Skin epidermis (tissue), 12 donors: ENCODE results near the gene EP400.

Source experiments
- H3K27ac ChIP-seq, 21 experiments: fragments of 200-600 bp; sonication (generic) in 11 of 21; one replicate each; pipeline ENCODE4 v1.5.0; 2020; ENCODE audit warnings: mild to moderate bottlenecking in 3 of 21, inconsistent platforms in 2 of 21, moderate library complexity in 2 of 21
- H3K4me3 ChIP-seq, 7 experiments: fragments of 200-600 bp; sonication (generic) in 2 of 7; one replicate each; pipeline ENCODE4 v1.5.0; 2020; ENCODE audit warnings: inconsistent platforms in 2 of 7, mild to moderate bottlenecking in 2 of 7, moderate library complexity in 1 of 7

EP400 gene

DNA sequence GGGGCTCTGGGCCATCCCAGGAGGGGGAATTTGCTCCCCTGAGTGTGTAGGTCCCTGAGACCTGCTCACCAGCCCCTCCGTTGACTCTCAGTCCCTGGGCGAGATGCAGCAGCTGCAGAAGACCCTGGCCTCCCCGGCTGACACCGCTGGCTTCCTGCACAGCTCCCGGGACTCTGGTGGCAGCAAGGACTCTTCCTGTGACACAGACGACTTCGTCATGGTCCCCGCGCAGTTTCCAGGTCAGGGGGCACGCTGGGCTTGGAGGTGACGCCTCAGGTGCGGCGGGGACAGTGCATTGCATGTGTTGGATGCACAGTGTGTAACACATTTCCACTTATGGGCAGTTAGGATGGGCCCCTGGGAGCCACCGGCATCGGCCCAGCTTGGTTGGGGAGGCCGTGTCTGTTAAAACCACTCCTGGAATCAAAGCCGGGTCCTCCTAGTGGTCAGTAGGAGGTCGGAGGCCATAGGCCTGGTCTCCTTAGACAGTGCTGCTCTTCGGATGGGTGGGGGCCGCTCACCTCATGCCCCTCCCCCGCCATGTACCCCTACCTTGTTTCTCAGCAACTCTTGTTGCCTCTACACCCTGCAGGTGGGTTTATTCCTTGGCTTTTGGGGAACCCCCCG lies 37.8 kb upstream of the EP400 start:
- H3K27ac ChIP-seq = peak overlapping the region in 4 of 21 experiments; percentile 2 to 38 (median 22)

GRCh38 chr12:131912518-131913274 lies 37.0 kb upstream of the EP400 start:
- H3K4me3 ChIP-seq = no peak overlapping the region
- H3K27ac ChIP-seq = peak overlapping the region in 5 of 21 experiments; percentile 2 to 43 (median 30)

More for the DNA sequence above, 37.8 kb upstream of the EP400 start:
- H3K4me3 ChIP-seq = no peak overlapping the region

- Histone ChIP-seq H3K27ac (no peak overlapping the region), H3K4me3 (no peak overlapping the region)
Measured at GRCh38 chr12:131913666-131914065, 36.1 kb upstream of the EP400 start.

- H3K4me3 ChIP-seq = no peak overlapping the region
- no peak overlapping the region for H3K27ac ChIP-seq
Measured at GRCh38 chr12:131914179-131914702, 35.5 kb upstream of the EP400 start.

- no peak overlapping the region for H3K27ac ChIP-seq
- no peak overlapping the region for H3K4me3 ChIP-seq
Measured at GRCh38 chr12:131915000-131915689, 34.6 kb upstream of the EP400 start.

DNA sequence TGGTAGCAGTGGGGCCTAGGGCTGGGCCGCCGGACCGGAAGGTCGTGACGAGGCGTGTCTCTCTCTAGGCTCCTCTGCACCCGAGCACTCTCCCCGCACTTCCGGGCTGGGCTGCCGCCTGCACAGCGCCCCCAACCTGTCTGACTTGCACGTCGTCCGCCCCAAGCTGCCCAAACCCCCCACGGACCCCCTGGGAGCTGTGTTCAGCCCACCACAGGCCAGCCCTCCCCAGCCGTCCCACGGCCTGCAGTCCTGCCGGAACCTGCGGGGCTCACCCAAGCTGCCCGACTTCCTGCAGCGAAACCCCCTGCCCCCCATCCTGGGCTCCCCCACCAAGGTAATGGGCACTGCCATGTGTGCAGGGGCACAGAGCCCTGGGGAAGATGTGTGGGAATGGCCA lies 33.9 kb upstream of the EP400 start:
- H3K27ac ChIP-seq = no peak overlapping the region
- H3K4me3 ChIP-seq = no peak overlapping the region

- no peak overlapping the region for H3K4me3 ChIP-seq
- no peak overlapping the region for H3K27ac ChIP-seq
Measured at GRCh38 chr12:131916306-131917138, 33.2 kb upstream of the EP400 start.

DNA sequence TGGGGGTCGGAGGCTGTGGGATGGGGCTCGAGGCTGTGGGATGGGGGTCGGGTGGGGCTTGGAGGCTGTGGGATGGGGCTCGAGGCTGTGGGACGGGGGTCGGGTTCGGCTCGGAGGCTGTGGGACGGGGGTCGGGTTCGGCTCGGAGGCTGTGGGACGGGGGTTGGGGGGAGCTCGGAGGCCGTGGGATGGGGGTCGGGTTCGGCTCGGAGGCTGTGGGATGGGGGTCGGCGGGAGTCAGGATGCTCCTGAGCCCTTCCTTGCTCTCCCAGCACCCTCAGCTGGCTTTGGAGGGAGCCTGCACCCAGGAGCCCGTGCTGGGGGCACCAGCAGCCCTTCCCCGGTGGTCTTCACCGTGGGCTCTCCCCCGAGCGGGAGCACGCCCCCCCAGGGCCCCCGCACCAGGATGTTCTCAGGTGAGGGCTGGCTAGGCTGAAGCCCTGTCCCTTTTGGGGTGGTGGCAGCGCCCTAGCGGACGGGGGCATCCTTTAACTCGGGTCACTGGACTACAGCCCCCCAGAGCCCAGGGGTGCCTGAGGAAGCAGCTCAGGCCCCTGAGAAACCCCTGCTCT lies 32.5 kb upstream of the EP400 start:
- Histone ChIP-seq H3K4me3 (no peak overlapping the region), H3K27ac (no peak overlapping the region)

DNA sequence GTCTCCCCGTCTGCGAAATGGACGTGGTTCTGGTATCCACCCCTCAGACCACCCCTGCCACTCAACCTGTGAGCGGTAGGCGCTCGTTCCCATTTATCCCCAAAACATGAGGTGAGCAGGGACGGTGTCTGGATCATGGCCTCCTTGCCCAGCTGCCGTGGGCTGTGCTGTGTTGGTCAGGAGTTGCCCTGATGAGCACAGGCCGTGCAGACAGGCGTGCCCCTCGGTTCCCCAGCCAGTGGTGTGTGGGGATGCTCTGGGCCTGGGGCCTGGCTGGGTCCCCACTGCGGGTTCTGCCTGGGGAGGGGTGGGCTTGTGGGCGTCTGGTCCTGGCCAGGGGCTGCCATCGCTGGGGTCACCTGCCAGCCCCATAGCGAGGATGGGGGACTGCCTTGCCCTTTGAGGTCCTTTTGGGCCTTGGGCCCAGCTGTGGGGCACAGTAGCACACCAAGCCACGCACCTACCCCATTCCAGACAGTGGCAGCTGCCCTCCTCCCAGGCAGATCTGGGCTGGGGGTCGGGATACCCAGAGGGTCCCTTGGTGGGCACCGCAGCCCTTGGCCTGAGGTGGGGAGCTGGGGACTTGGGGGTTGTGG lies 31.9 kb upstream of the EP400 start:
- Histone ChIP-seq H3K27ac (no peak overlapping the region), H3K4me3 (no peak overlapping the region)

DNA sequence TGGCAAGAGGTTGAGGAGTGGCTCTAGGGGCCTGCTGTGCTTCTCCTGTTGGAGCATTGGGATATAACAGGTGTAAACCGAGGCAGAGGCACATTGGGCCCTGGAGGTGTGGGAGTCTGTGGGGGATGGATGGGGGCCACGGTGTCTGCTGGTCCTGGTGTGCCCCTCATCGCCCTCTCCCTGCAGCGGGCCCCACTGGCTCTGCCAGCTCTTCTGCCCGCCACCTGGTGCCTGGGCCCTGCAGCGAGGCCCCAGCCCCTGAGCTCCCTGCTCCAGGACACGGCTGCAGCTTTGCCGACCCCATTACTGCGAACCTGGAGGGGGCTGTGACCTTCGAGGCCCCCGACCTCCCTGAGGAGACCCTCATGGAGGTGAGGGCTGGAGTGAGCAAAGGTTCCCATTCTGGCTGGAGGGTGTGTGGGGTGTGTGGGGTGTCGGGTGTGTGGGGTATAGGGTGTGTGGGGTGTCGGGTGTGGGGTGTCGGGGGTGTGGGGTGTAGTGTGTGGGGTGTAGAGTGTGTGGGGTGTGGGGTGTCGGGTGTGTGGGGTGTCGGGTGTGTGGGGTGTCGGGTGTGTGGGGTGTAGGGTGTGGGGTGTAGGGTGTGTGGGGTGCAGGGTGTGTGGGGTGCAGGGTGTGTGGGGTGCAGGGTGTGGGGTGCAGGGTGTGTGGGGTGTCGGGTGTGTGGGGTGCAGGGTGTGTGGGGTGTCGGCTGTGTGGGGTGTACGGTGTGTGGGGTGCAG lies 31.3 kb upstream of the EP400 start:
- H3K4me3 ChIP-seq = no peak overlapping the region
- no peak overlapping the region for H3K27ac ChIP-seq

DNA sequence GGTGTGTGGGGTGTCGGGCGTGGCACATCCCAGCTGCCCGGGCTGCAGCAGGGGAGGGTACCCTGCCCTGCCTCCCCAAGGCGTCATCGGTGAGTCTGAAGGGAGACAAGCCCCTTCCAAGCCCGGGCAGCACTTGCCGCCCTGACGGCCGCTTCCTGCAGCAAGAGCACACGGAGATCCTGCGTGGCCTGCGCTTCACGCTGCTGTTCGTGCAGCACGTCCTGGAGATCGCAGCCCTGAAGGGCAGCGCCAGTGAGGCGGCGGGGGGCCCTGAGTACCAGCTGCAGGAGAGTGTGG lies 30.7 kb upstream of the EP400 start:
- no peak overlapping the region for H3K4me3 ChIP-seq
- no peak overlapping the region for H3K27ac ChIP-seq

- Histone ChIP-seq H3K27ac (no peak overlapping the region), H3K4me3 (no peak overlapping the region)
Measured at GRCh38 chr12:131919366-131920156, 30.2 kb upstream of the EP400 start.

- Histone ChIP-seq H3K4me3 (no peak overlapping the region), H3K27ac (no peak overlapping the region)
Measured at GRCh38 chr12:131920157-131920508, 29.6 kb upstream of the EP400 start.

GRCh38 chr12:131920902-131921840 lies 28.6 kb upstream of the EP400 start:
- Histone ChIP-seq H3K4me3 (no peak overlapping the region), H3K27ac (no peak overlapping the region)

- peak overlapping the region in 1 of 21 experiments; percentile 1 for H3K27ac ChIP-seq
- H3K4me3 ChIP-seq = no peak overlapping the region
Measured at GRCh38 chr12:131921866-131922769, 27.6 kb upstream of the EP400 start.

DNA sequence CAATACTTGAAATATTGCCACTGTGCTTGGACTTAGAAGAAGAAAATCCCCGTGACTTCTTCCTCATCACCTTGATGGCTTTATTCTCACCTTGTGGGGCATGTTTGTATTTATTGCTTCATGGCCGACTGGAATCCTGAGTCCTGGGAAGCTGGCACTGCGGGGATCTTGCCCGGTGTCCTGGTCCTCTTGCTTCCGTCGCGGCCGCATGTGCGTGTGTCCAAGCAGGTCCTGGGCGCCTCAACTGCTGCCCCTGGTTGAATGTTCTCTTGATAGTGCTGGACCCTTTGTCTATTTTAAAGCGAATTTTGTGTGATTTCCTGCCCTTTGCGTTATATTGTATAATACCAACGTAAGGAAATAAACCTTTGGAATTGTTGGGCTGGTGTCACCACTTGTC lies 27.0 kb upstream of the EP400 start:
- Histone ChIP-seq H3K27ac (peak overlapping the region in 1 of 21 experiments; percentile 1), H3K4me3 (no peak overlapping the region)
